Right lobe of liver (tissue), 4 donors: ENCODE data around the gene TDRD10.

Experiments
- POLR2A ChIP-seq: fragments of 450-650 bp; IDR thresholded peaks from one replicate; pipeline ENCODE4 v1.6.1; 2017; ENCODE audit warnings: antibody characterized with exemption, mild to moderate bottlenecking
- TF ChIP-seq, protein P1 (sequence below), 4 donors: fragments of 200-600 bp in 3 of 4; fragments of 450-650 bp in 1 of 4; IDR thresholded peaks; one replicate each; pipeline versions ENCODE4 v1.5.1 to v1.8.0; 2016 to 2022; ENCODE audit warnings: antibody characterized with exemption in 4 of 4, mild to moderate bottlenecking in 2 of 4
- donor health status: DM: no; HTN: no; CAD: no.
- donor health status: DM: no; HTN: no; CAD: no.
- donor health status: DM: no; HTN: yes; CAD: no.

DNA sequence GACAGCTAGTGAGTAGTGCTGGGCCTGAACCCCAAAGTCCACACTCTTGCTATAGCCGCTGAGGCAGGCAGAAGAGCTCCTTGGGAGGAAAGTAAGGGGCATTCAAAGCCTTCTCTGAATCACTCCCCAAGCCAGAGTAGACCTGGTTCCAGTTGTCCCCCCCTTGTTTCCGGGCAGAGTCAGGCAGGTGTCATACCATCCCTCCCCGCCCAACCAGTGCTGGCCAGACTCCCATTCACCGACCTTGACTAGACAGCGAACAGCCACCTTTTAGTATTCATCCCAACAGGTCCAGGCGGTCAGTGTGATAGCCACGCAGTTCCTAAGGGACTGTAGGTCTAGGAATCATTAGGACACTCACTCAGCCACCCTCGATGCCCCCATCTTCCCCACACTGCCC lies 77.4 kb downstream of the TDRD10 start:
- TF ChIP-seq, protein P1, sequence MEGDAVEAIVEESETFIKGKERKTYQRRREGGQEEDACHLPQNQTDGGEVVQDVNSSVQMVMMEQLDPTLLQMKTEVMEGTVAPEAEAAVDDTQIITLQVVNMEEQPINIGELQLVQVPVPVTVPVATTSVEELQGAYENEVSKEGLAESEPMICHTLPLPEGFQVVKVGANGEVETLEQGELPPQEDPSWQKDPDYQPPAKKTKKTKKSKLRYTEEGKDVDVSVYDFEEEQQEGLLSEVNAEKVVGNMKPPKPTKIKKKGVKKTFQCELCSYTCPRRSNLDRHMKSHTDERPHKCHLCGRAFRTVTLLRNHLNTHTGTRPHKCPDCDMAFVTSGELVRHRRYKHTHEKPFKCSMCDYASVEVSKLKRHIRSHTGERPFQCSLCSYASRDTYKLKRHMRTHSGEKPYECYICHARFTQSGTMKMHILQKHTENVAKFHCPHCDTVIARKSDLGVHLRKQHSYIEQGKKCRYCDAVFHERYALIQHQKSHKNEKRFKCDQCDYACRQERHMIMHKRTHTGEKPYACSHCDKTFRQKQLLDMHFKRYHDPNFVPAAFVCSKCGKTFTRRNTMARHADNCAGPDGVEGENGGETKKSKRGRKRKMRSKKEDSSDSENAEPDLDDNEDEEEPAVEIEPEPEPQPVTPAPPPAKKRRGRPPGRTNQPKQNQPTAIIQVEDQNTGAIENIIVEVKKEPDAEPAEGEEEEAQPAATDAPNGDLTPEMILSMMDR (IDR thresholded peaks at IDR 0.05) = no peak
- no peak for TF ChIP-seq POLR2A
